HG02973 (cell line): ENCODE data around the gene CIZ1.
"Not testable (repeated sequence)": the region's sequence is repeated elsewhere in the genome, so short reads cannot be mapped to it uniquely, and the experiment has no call there.

ENCODE experiments used
- ATAC-seq: cut with Tn5 transposase; IDR thresholded peaks from one replicate; pipeline ENCODE4 v1.9.1; 2021; ENCODE audit warnings: moderate library complexity; ENCODE audit not compliant: unreplicated experiment

The CIZ1 gene

GRCh38 chr9:128192601-128193371, 1.4 kb upstream of the CIZ1 start:
- ATAC-seq: no peak

DNA sequence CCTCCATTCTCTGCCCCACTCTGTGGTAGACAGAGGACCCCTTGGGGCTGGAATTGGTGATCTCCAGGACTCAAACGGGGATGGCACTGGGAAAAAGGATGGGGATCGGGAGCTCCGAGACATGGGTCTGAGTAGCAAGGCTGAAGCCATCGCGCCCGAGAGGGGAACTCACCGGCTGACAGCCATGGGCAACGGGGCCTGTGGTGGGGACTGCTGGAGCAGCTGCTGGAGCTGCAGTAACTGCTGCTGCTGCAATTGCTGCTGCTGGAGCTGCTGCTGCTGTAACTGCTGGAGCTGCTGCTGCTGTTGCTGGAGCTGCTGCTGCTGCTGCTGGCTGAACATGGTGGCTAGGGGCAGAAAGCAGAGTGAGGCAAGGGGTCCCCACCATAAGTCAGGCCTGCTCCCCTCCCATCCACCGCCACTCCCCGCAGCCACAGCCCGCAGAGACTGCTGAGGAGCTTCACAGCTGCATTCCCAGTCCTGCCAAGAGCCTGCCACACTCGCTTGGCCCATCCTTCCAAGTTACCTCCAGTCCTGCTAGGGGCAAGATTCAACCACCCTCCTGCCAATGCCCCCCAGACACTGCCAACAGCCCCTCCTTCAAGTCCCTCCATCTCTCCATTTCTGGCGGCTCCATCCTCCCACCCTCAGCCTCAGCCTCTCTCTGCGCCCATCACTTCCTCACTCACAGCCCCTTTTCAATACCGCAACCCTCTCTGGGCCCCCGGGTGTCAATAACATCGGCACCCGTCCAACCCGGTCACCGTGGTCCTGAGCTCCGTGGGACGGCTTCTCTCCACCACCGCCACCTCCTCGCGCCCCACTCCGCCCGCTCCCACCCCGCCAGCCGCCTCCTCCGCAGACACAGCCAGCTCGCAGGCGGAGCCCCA, 611 bp downstream of the CIZ1 start:
- peak; percentile 4 for ATAC-seq

DNA sequence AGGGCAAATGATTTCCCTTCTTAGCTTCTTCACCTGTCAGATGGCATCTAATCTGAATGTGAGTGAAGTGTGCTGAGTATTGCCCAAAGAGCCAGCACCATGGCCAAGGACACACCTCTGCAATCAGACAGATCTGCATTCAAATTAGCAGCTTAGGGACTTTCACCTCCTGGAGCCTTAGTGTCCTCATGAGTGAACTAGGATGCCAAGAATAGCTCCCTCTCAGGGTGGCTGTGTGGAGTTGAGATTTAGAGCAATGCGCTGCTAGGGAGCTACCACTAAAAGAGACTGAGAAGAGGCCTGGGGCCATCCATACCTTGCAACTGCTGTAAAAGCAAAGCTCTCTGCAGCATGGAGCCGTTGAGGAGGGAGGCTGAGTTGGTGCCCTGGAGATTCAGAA, 1.4 kb downstream of the CIZ1 start:
- no peak for ATAC-seq

DNA sequence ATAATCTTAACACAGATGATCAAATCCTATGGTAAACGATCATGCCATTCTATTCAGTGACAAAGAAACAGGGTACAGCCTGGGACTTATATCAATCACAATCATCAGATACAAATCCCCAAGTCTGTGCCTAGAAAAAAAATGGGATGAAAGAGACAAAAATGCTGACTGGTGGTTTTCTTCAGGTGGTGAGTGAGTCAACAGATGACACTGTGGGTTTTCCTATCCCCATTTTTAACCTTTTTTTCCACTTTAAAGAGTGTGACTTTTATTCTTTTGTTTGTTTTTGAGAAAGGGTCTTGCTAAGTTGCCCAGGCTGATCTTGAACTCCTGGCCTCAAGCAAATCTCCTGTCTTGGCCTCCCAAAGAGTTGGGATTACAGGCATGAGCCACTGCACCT, 3.2 kb downstream of the CIZ1 start:
- no peak for ATAC-seq

- ATAC-seq: no peak
Observed at GRCh38 chr9:128187361-128187760, 4.0 kb downstream of the CIZ1 start.

GRCh38 chr9:128185979-128186965, 5.1 kb downstream of the CIZ1 start:
- ATAC-seq: no peak

DNA sequence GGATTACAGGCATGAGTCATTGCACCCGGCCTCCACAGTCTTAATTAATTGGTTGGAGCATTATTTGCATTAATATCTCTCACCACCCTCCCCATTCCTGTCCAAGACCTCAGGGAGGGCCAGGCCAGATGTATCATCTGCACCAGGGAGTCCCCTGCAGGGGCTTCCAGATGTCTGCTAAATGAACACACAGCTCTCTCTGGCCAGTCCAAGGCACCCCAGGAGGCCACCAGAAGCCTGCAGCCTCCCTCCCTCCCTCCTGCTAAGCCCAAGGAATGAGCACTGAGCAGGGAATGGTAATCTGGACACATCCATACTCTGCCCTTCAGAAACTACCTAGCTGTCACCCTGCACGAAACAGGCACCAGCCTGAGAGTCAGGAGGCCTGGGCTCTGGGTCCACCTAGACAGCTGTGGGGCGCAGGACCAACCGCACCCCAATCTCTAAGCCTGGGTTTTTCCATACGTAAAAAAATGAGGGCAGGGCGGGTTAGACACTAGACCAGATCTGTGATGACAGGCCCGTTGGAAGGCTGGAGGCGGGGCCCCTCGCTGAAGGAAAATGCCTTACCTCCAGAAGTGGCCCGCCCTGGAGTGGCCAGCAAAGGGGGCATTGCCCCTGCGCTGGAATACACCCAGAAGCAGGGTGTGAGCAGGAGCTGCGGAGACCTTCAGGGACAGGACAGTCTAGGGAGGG, 8.3 kb downstream of the CIZ1 start:
- ATAC-seq: no peak

GRCh38 chr9:128181480-128181879, 9.9 kb downstream of the CIZ1 start:
- ATAC-seq: not testable (repeated sequence)

DNA sequence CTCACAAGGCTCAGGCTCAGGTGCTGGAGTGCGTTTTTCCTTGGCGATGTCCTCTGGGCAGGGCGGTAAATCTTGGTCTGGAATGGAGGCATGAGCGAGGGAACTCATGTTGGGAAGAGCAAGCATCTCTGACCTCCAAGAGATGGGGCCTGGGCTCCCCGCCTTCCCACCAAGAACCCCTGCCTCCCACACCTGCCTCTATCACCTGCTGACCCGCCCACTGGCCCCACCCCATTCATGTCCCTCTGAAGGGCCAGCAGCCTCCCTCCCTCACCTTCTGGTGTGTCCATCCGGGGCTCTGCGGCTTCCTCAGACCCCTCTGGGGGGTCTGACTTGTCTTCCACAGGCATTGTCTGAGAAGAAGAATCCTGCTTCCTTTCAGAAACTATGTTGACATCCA, 10.9 kb downstream of the CIZ1 start:
- no peak for ATAC-seq

- no peak for ATAC-seq
Observed at GRCh38 chr9:128180001-128180400, 11.4 kb downstream of the CIZ1 start.

DNA sequence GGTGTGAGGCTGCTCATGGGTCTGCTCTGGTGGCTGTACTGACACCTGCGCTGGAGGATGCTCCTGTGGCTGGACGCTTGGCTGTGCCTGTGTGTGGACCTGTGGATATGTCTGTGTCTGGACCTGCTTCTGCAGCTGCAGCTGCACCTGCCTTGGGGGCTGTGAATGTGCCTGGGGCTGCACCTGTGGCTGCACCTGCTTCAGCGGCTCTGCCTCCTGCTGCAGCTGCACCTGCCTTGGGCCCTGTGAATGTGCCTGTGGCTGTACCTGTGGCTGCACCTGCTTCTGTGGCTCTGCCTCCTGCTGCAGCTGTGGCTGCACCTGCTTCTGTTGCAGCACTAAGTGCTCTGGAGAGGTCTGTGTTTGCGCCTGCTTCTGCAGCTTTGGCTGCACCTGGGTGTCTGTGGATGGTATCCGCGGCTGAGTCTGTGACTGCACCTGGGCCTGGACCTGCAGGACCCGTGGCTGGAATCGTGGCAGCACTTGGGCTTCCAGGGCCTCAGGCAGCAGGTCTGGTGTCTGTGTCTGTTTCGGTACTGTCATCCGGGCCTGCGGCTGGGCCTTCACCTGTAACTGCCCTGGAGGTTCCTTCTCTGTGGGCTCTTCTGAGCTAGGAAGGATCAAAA, 12.5 kb downstream of the CIZ1 start:
- no peak for ATAC-seq

- no peak for ATAC-seq
Observed at GRCh38 chr9:128175726-128176125, 15.6 kb downstream of the CIZ1 start.

DNA sequence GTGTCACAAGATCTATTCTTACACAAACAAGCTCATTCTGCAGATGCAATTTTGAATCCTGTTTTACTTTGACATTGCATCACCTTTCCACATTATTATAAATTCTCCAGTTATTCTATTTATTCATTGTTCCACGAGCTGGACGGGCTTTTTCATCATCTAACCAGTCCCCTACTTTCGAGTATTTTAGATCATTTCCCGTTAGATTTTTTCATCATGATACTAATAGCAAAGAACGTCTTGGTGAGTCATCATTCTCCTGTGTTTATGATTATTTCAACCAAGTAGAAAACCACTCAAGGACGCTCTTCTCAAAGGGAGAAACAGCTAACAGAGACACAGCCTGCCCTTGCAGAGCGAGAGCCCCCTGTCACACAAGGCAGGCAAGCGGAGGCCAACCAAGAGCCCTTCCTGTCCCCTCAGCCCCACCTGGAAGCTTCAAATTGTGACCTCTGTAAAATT, 16.2 kb downstream of the CIZ1 start:
- no peak for ATAC-seq

GRCh38 chr9:128174062-128174461, 17.3 kb downstream of the CIZ1 start:
- ATAC-seq: no peak

- ATAC-seq: no peak
Observed at GRCh38 chr9:128169925-128170324, 21.4 kb downstream of the CIZ1 start.

DNA sequence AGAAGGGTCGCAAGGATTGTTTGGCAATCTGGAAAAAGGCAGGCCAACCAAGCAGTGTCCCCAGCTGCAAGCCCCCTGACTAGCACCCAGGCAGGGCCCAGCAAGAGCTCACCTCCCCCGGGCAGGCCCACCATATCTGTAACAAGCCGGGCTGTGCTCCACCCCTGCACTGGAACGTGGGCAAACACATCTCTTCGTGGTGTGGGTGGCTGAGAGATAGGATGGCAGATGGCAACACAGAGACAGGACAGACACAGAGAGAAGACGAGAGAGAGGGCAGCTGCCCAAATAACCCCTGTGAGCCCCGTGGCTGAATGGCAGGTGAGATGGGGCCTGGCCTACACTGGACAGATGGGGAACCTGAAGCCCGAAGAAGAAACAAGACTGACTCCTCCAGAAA, 21.9 kb downstream of the CIZ1 start:
- ATAC-seq: no peak

DNA sequence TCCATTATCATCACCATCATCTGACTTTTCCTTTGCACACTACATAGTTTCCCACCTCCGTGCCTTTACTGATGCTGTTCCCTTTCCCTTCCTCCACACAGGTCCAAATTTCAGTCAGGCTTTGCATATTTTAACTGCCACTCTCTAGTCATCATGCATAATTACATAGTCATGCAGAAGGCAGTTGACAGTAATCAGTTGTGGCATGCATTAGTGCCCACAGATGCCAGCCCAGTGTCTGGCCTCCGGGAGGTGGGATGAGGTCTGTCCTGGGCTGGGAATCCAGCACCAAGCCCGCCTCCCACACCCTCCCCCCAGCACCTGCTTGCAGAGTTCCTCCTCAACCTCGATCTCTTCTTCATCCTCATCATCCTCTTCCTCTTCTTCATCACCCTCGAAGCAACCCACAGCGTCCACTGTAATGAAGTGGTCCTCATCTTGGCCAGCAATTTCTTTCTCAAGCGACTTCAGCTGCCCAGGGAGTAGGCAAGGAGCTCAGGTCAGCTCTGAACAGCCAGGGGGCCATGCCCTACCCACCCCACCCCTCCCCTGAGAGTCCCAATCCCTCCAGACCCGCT, 22.6 kb downstream of the CIZ1 start:
- ATAC-seq: no peak

DNA sequence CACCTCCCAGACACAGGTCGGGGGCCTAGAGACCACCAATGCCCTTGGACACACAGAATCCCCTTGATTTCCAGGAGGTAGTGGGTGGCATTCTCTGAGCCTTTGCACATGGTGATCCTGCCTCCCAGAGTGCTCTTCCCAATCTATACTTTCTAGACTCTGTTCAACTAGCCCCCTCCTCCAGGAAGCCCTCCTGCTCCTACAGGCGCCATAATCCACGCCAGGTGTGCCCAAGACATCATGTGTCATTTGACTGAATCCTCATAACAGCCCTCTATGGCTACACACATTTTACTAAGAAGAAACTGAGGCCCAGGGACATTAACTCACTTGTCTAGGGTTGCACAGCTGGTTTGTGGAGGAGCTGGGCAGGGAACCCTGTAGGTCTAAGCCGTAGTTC, 24.2 kb downstream of the CIZ1 start:
- ATAC-seq: no peak

DNA sequence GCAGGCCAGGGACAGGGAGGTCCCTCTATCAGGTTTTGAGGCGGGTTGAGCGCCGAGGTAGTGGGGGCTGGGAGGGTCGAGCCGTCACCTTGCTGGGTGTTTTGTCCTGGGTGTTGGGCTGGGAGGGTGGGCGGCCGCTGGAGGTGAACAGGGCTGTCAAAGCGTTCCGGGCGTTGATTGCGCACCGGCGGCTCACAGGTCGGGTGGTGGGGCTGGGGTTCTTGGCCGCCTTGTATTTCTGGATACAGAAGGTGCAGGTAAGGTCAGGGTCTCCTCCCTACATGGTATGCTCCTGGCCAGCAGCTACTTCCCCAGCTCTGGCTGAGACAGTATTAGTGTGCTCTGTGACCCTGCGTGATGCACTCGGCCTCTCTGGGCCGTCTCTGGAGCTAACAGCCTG, 25.2 kb downstream of the CIZ1 start:
- ATAC-seq: no peak
